IMR-90 (cell line): ENCODE data around the gene RAB42. TPM values are rescaled to one million over a fixed set of nuclear protein-coding genes. Genes with fewer than 3 reads are reported as not detected.

ENCODE experiments used
- ATAC-seq: fragments of 200-7000 bp; cut with Tn5 transposase; 2 replicates; pipeline ENCODE4 v1.9.1; 2020; ENCODE audit warnings: low read depth, mild to moderate bottlenecking, moderate library complexity
- BruUV-seq: library from RNA; stranded (reverse); fragments of 400-500 nt; replicated peaks from 2 replicates; lab custom pipeline; 2021; lab: Mats Ljungman, UMichigan
- CTCF ChIA-PET: fragments of 300-600 bp; formaldehyde crosslinking; extraction: SDS; loops from one replicate; lab custom pipeline; 2021; ENCODE audit warnings: antibody characterized with exemption; lab: Yijun Ruan, JAX
- POLR2A ChIA-PET: fragments of 300-600 bp; sonication (Branson Sonifier 250); formaldehyde crosslinking; loops from one replicate; lab custom pipeline; 2022; ENCODE audit warnings: antibody characterized with exemption; ENCODE audit not compliant: unreplicated experiment; lab: Charles Lee
- DNase-seq: peaks from one replicate; pipeline ENCODE4 v3.0.0; 2013
- H2AFZ ChIP-seq: replicated peaks from 2 replicates; pipeline ENCODE3; 2013; ENCODE audit warnings: low read length, mild to moderate bottlenecking; ENCODE audit not compliant: poor library complexity
- H2AK5ac ChIP-seq: 2 replicates; pipeline ENCODE4 v1.6.1; 2013; ENCODE audit warnings: low read depth, low read length, inconsistent platforms
- H2AK9ac ChIP-seq: replicated peaks from 2 replicates; pipeline ENCODE3; 2013; ENCODE audit warnings: mild to moderate bottlenecking, low read depth, low read length, moderate library complexity; ENCODE audit not compliant: poor library complexity
- H2BK120ac ChIP-seq: 2 replicates; pipeline ENCODE4 v1.6.1; 2013; ENCODE audit warnings: low read depth, low read length, inconsistent platforms
- H2BK15ac ChIP-seq: 3 replicates; pipeline ENCODE4 v1.6.1; 2013; ENCODE audit warnings: low read depth, low read length, inconsistent platforms
- H2BK20ac ChIP-seq: 2 replicates; pipeline ENCODE4 v1.6.1; 2013; ENCODE audit warnings: low read depth, mild to moderate bottlenecking, inconsistent platforms, low read length, moderate library complexity
- H2BK5ac ChIP-seq: 2 replicates; pipeline ENCODE4 v1.6.1; 2013; ENCODE audit warnings: mild to moderate bottlenecking, low read depth, low read length, inconsistent platforms; ENCODE audit not compliant: poor library complexity, severe bottlenecking
- H3K14ac ChIP-seq: replicated peaks from 2 replicates; pipeline ENCODE4 v1.6.1; 2013; ENCODE audit warnings: low read depth, low read length, inconsistent platforms
- H3K18ac ChIP-seq: 2 replicates; pipeline ENCODE4 v1.6.1; 2013; ENCODE audit warnings: low read depth, low read length, control low read depth
- H3K23ac ChIP-seq: 2 replicates; pipeline ENCODE4 v1.6.1; 2013; ENCODE audit warnings: low read depth, low read length, inconsistent platforms
- H3K27ac ChIP-seq: 2 replicates; pipeline ENCODE4 v1.5.1; 2013; ENCODE audit warnings: mild to moderate bottlenecking, control low read depth, low read length; ENCODE audit not compliant: insufficient read depth
- H3K27me3 ChIP-seq: 2 replicates; pipeline ENCODE4 v1.6.1; 2013; ENCODE audit warnings: low read length; ENCODE audit not compliant: control insufficient read depth, insufficient read depth
- H3K36me3 ChIP-seq: 2 replicates; pipeline ENCODE4 v1.6.1; 2013; ENCODE audit warnings: low read length, mixed read lengths; ENCODE audit not compliant: control insufficient read depth, insufficient read depth
- H3K4ac ChIP-seq: 2 replicates; pipeline ENCODE4 v1.6.1; 2013; ENCODE audit warnings: low read depth, low read length, inconsistent platforms
- H3K4me1 ChIP-seq: 2 replicates; pipeline ENCODE4 v1.6.1; 2013; ENCODE audit warnings: low read length, mixed read lengths; ENCODE audit not compliant: control insufficient read depth, insufficient read depth
- H3K4me2 ChIP-seq: 2 replicates; pipeline ENCODE4 v1.6.1; 2013; ENCODE audit warnings: low read depth, mild to moderate bottlenecking, control low read depth, low read length, moderate library complexity
- H3K4me3 ChIP-seq: 2 replicates; pipeline ENCODE4 v1.5.1; 2013; ENCODE audit warnings: low read depth, mild to moderate bottlenecking, control low read depth, low read length, moderate library complexity; ENCODE audit not compliant: insufficient read depth
- H3K56ac ChIP-seq: 2 replicates; pipeline ENCODE4 v1.6.1; 2013; ENCODE audit warnings: low read length, inconsistent platforms; ENCODE audit not compliant: insufficient read depth; ENCODE audit errors: extremely low read depth
- H3K79me1 ChIP-seq, 2 experiments: 2 replicates each; pipeline ENCODE4 v1.6.1; 2013; ENCODE audit warnings: low read length in 2 of 2, inconsistent platforms in 1 of 2, low read depth in 1 of 2
- H3K9ac ChIP-seq: 2 replicates; pipeline ENCODE4 v1.6.1; 2013; ENCODE audit warnings: low read depth, low read length, control low read depth
- H3K9me1 ChIP-seq: 2 replicates; pipeline ENCODE4 v1.6.1; 2013; ENCODE audit warnings: low read length, inconsistent platforms; ENCODE audit not compliant: insufficient read depth
- H3K9me3 ChIP-seq: 2 replicates; pipeline ENCODE4 v1.6.1; 2013; ENCODE audit warnings: low read length; ENCODE audit not compliant: control insufficient read depth, insufficient read depth
- H4K20me1 ChIP-seq: 2 replicates; pipeline ENCODE4 v1.6.1; 2013; ENCODE audit warnings: low read length, inconsistent platforms; ENCODE audit not compliant: insufficient read depth
- H4K5ac ChIP-seq: 2 replicates; pipeline ENCODE4 v1.6.1; 2013; ENCODE audit warnings: mild to moderate bottlenecking, low read depth, low read length, control low read depth
- H4K8ac ChIP-seq, 2 experiments: 2 replicates each; pipeline ENCODE4 v1.6.1; 2013; ENCODE audit warnings: low read depth in 2 of 2, low read length in 2 of 2, control low read depth in 1 of 2, inconsistent platforms in 1 of 2
- H4K91ac ChIP-seq: 2 replicates; pipeline ENCODE4 v1.6.1; 2013; ENCODE audit warnings: low read depth, low read length, inconsistent platforms; ENCODE audit not compliant: insufficient read depth
- CHD1 ChIP-seq: IDR thresholded peaks from 2 replicates; pipeline ENCODE4 v1.6.1; 2012; ENCODE audit warnings: low read depth, low read length, improper control_type of control experiment
- FOS ChIP-seq: fragments of 150-350 bp; IDR thresholded peaks from 2 replicates; pipeline ENCODE4 v1.6.1; 2016; ENCODE audit warnings: low read depth, low read length
- NFE2L2 ChIP-seq: fragments of 150-350 bp; IDR thresholded peaks from 2 replicates; pipeline ENCODE4 v1.6.1; 2016; ENCODE audit warnings: low read depth, mild to moderate bottlenecking, low read length
- RAD21 ChIP-seq: IDR thresholded peaks from 2 replicates; pipeline ENCODE4 v1.6.1; 2012; ENCODE audit warnings: low read length, improper control_type of control experiment
- WGBS, 2 experiments: methylation state at CpG; one replicate each; pipeline versions ENCODE4 v1.1.5 to v1.1.7; 2013; ENCODE audit warnings: missing lambda C conversion rate in 2 of 2; ENCODE audit not compliant: insufficient read length in 1 of 2; ENCODE audit errors: extremely low coverage in 2 of 2; 5-methylcytosine and 5-hydroxymethylcytosine counted together
- dilution Hi-C: fragments of 300-500 bp; cut with HindIII; formaldehyde crosslinking; loops from one replicate; pipeline ENCODE4 v1.14.3; 2018; ENCODE audit warnings: low sequenced_read_pairs; ENCODE audit not compliant: unreplicated experiment
- in situ Hi-C: fragments of 300-500 bp; cut with MboI; formaldehyde crosslinking; loops from 3 replicates; pipeline ENCODE4 v1.14.3; 2019; ENCODE audit warnings: low sequenced_read_pairs, inconsistent platforms, mixed read lengths
- intact Hi-C: fragments of 100-400 bp; cut with micrococcal nuclease; formaldehyde crosslinking; loops from 2 replicates; pipeline ENCODE4 v1.10.0; 2022
- polyA plus RNA-seq, 3 experiments: library from polyadenylated mRNA; depleted of rRNA; stranded (reverse); fragments of >200 nt; gene quantifications; 2 replicates each; pipeline ENCODE4 v1.2.3, GENCODE V29; 2012; ENCODE audit warnings: low replicate concordance in 1 of 3
- total RNA-seq: library from RNA; depleted of rRNA; stranded (reverse); fragments of >200 nt; gene quantifications from 2 replicates; pipeline ENCODE4 v1.2.3, GENCODE V29; 2012
- TF ChIP-seq, protein P1 (sequence below): fragments of 150-350 bp; IDR thresholded peaks from 2 replicates; pipeline ENCODE4 v1.6.1; 2016; ENCODE audit warnings: low read depth, mild to moderate bottlenecking, low read length, moderate library complexity, borderline replicate concordance
- TF ChIP-seq, protein P2 (sequence below): conservative IDR thresholded peaks from 2 replicates; pipeline ENCODE4 v1.5.1; 2012; ENCODE audit warnings: mild to moderate bottlenecking, low read depth, low read length, improper control_type of control experiment

The RAB42 gene
- total and polyA plus RNA-seq, 2 of the 4 experiments (the other 2 are of a cell fraction), result 0.77 to 0.90 TPM

DNA sequence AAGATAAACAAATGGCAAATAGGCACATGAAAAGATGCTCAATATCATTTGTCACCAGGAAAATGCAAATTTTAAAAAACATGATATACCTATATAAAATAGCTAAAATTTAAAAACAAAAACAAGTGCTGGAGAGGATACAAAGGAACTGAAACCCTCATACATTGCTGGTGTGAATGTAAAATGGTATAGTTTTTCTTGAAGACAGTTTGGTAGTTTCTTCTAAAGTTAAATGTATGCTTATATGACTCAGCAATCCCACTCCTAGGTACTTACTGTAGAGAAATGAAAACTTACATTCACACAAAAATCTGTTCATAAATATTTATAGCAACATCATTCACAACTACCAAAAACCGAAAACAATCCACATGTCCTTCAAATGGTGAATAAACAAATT lies 39.6 kb downstream of the RAB42 start:
- no peaks in the 10 kb centered on the region for H3K4me1 ChIP-seq
- no peak overlapping the region for H2AFZ ChIP-seq
- no peak overlapping the region for H4K8ac ChIP-seq
- H4K91ac ChIP-seq, result no peak overlapping the region
- H3K56ac ChIP-seq, result no peak overlapping the region
- H3K4ac ChIP-seq, result no peak overlapping the region
- intact Hi-C loops (no loop called here), in situ Hi-C loops (no loop called here), dilution Hi-C loops (no loop called here)
- H3K27ac ChIP-seq, result no peak overlapping the region
- H2BK15ac ChIP-seq, result no peak overlapping the region
- no peaks in the 10 kb centered on the region for H3K9me1 ChIP-seq
- no peak overlapping the region for H3K4me2 ChIP-seq
- no peaks in the 10 kb centered on the region for H4K20me1 ChIP-seq
- H3K27me3 ChIP-seq, result no peaks in the 10 kb centered on the region
- H2AK9ac ChIP-seq, result no peak overlapping the region
- no peak overlapping the region for H2BK5ac ChIP-seq
- H3K9me3 ChIP-seq, result no peaks in the 10 kb centered on the region
- ATAC-seq, result no peak
- CTCF ChIA-PET, result interaction anchor here (0.6 kb wide), 1 partner anchor 12 kb away, joined by 3 read pairs; no protein-coding TSS in a partner anchor
- no CpG with 5 or more reads among the region's 1 CpG for WGBS, 2 experiments
- H3K9ac ChIP-seq, result no peak overlapping the region
- no peak overlapping the region for H3K23ac ChIP-seq
- no peak overlapping the region for H3K18ac ChIP-seq
- no peak overlapping the region for H2BK20ac ChIP-seq
- peaks cover 9 to 22% of the 10 kb centered on the region in 2 experiments for H3K79me1 ChIP-seq
- TF ChIP-seq FOS, result no peak
- no peak for TF ChIP-seq RAD21
- TF ChIP-seq, protein P1, sequence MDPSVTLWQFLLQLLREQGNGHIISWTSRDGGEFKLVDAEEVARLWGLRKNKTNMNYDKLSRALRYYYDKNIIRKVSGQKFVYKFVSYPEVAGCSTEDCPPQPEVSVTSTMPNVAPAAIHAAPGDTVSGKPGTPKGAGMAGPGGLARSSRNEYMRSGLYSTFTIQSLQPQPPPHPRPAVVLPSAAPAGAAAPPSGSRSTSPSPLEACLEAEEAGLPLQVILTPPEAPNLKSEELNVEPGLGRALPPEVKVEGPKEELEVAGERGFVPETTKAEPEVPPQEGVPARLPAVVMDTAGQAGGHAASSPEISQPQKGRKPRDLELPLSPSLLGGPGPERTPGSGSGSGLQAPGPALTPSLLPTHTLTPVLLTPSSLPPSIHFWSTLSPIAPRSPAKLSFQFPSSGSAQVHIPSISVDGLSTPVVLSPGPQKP, result no peak
- TF ChIP-seq, protein P2, sequence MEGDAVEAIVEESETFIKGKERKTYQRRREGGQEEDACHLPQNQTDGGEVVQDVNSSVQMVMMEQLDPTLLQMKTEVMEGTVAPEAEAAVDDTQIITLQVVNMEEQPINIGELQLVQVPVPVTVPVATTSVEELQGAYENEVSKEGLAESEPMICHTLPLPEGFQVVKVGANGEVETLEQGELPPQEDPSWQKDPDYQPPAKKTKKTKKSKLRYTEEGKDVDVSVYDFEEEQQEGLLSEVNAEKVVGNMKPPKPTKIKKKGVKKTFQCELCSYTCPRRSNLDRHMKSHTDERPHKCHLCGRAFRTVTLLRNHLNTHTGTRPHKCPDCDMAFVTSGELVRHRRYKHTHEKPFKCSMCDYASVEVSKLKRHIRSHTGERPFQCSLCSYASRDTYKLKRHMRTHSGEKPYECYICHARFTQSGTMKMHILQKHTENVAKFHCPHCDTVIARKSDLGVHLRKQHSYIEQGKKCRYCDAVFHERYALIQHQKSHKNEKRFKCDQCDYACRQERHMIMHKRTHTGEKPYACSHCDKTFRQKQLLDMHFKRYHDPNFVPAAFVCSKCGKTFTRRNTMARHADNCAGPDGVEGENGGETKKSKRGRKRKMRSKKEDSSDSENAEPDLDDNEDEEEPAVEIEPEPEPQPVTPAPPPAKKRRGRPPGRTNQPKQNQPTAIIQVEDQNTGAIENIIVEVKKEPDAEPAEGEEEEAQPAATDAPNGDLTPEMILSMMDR, result no peak
- no peak for TF ChIP-seq CHD1
- TF ChIP-seq NFE2L2, result 0 out of 2 replicates have a peak, but pooled peaks have one; percentile 21
- H3K14ac ChIP-seq, result no peak overlapping the region
- H3K4me3 ChIP-seq, result no peak overlapping the region
- DNase-seq, result no peak
- 0 out of 2 replicates have a peak, but pooled peaks cover 2% of the 10 kb centered on the region for H3K36me3 ChIP-seq
- POLR2A ChIA-PET, result no interaction called here
- no peak overlapping the region for H2BK120ac ChIP-seq
- no peak overlapping the region for H4K5ac ChIP-seq
- no TSS peak for BruUV-seq
- H2AK5ac ChIP-seq, result no peak overlapping the region
